ENCODE results near the gene MACROD2.

MACROD2 gene

GRCh38 chr20:14126856-14127255, 131.5 kb downstream of the MACROD2 start:
- no peaks in the 10 kb centered on the region for H3K9me3 ChIP-seq (ENCODE audit: control insufficient read depth in 1 of 2, low read length in 2 of 2)
- no peaks in the 10 kb centered on the region for H3K27me3 ChIP-seq (ENCODE audit: low read depth, low read length)
- H3K4me1 ChIP-seq (ENCODE audit: control insufficient read depth in 1 of 2, insufficient read depth in 2 of 2, low read length in 2 of 2) = no peaks in the 10 kb centered on the region
- no peaks in the 10 kb centered on the region for H3K36me3 ChIP-seq (ENCODE audit: control insufficient read depth in 1 of 2, insufficient read depth in 2 of 2, low read length in 2 of 2)
- H3K4me3 ChIP-seq (ENCODE audit: low read depth in 1 of 2, low read length in 2 of 2) = no peak overlapping the region
- no peak overlapping the region for H3K27ac ChIP-seq (ENCODE audit: low read length)

- no peaks in the 10 kb centered on the region for H3K9me3 ChIP-seq (ENCODE audit: control insufficient read depth in 1 of 2, low read length in 2 of 2)
- H3K27me3 ChIP-seq (ENCODE audit: low read depth, low read length) = no peaks in the 10 kb centered on the region
- no peak overlapping the region for H3K4me3 ChIP-seq (ENCODE audit: low read depth in 1 of 2, low read length in 2 of 2)
- H3K27ac ChIP-seq (ENCODE audit: low read length) = no peak overlapping the region
- H3K36me3 ChIP-seq (ENCODE audit: control insufficient read depth in 1 of 2, insufficient read depth in 2 of 2, low read length in 2 of 2) = no peaks in the 10 kb centered on the region
- H3K4me1 ChIP-seq (ENCODE audit: control insufficient read depth in 1 of 2, insufficient read depth in 2 of 2, low read length in 2 of 2) = no peaks in the 10 kb centered on the region
Observed at GRCh38 chr20:14127514-14128223, 132.4 kb downstream of the MACROD2 start.

GRCh38 chr20:14134004-14134403, 138.7 kb downstream of the MACROD2 start:
- Histone ChIP-seq H3K36me3 (ENCODE audit: control insufficient read depth in 1 of 2, insufficient read depth in 2 of 2, low read length in 2 of 2) (no peaks in the 10 kb centered on the region), H3K4me1 (ENCODE audit: control insufficient read depth in 1 of 2, insufficient read depth in 2 of 2, low read length in 2 of 2) (no peaks in the 10 kb centered on the region), H3K27me3 (ENCODE audit: low read depth, low read length) (no peaks in the 10 kb centered on the region), H3K4me3 (ENCODE audit: low read depth in 1 of 2, low read length in 2 of 2) (no peak overlapping the region), H3K27ac (ENCODE audit: low read length) (no peak overlapping the region), H3K9me3 (ENCODE audit: control insufficient read depth in 1 of 2, low read length in 2 of 2) (peaks cover 0 to 8% of the 10 kb centered on the region in 2 donors)

GRCh38 chr20:14142171-14142570, 146.9 kb downstream of the MACROD2 start:
- Histone ChIP-seq H3K36me3 (ENCODE audit: control insufficient read depth in 1 of 2, insufficient read depth in 2 of 2, low read length in 2 of 2) (no peaks in the 10 kb centered on the region), H3K9me3 (ENCODE audit: control insufficient read depth in 1 of 2, low read length in 2 of 2) (no peaks in the 10 kb centered on the region), H3K4me1 (ENCODE audit: control insufficient read depth in 1 of 2, insufficient read depth in 2 of 2, low read length in 2 of 2) (no peaks in the 10 kb centered on the region), H3K27me3 (ENCODE audit: low read depth, low read length) (no peaks in the 10 kb centered on the region), H3K4me3 (ENCODE audit: low read depth in 1 of 2, low read length in 2 of 2) (no peak overlapping the region), H3K27ac (ENCODE audit: low read length) (no peak overlapping the region)

GRCh38 chr20:14142964-14143627, 147.8 kb downstream of the MACROD2 start:
- H3K27ac ChIP-seq (ENCODE audit: low read length) = no peak overlapping the region
- H3K4me1 ChIP-seq (ENCODE audit: control insufficient read depth in 1 of 2, insufficient read depth in 2 of 2, low read length in 2 of 2) = no peaks in the 10 kb centered on the region
- no peaks in the 10 kb centered on the region for H3K9me3 ChIP-seq (ENCODE audit: control insufficient read depth in 1 of 2, low read length in 2 of 2)
- no peaks in the 10 kb centered on the region for H3K36me3 ChIP-seq (ENCODE audit: control insufficient read depth in 1 of 2, insufficient read depth in 2 of 2, low read length in 2 of 2)
- H3K27me3 ChIP-seq (ENCODE audit: low read depth, low read length) = no peaks in the 10 kb centered on the region
- no peak overlapping the region for H3K4me3 ChIP-seq (ENCODE audit: low read depth in 1 of 2, low read length in 2 of 2)

- Histone ChIP-seq H3K27me3 (ENCODE audit: low read depth, low read length) (no peaks in the 10 kb centered on the region), H3K27ac (ENCODE audit: low read length) (no peak overlapping the region), H3K4me1 (ENCODE audit: control insufficient read depth in 1 of 2, insufficient read depth in 2 of 2, low read length in 2 of 2) (no peaks in the 10 kb centered on the region), H3K9me3 (ENCODE audit: control insufficient read depth in 1 of 2, low read length in 2 of 2) (no peaks in the 10 kb centered on the region), H3K4me3 (ENCODE audit: low read depth in 1 of 2, low read length in 2 of 2) (no peak overlapping the region), H3K36me3 (ENCODE audit: control insufficient read depth in 1 of 2, insufficient read depth in 2 of 2, low read length in 2 of 2) (no peaks in the 10 kb centered on the region)
Observed at GRCh38 chr20:14148042-14148441, 152.7 kb downstream of the MACROD2 start.

GRCh38 chr20:14155361-14155760, 160.0 kb downstream of the MACROD2 start:
- Histone ChIP-seq H3K4me3 (ENCODE audit: low read depth in 1 of 2, low read length in 2 of 2) (no peak overlapping the region), H3K9me3 (ENCODE audit: control insufficient read depth in 1 of 2, low read length in 2 of 2) (peaks cover 0 to 4% of the 10 kb centered on the region in 2 donors)

GRCh38 chr20:14178528-14178927, 183.2 kb downstream of the MACROD2 start:
- Histone ChIP-seq H3K4me1 (ENCODE audit: control insufficient read depth in 1 of 2, insufficient read depth in 2 of 2, low read length in 2 of 2) (no peaks in the 10 kb centered on the region), H3K27ac (ENCODE audit: low read length) (no peak overlapping the region), H3K9me3 (ENCODE audit: control insufficient read depth in 1 of 2, low read length in 2 of 2) (peaks cover 11 to 16% of the 10 kb centered on the region in 2 donors), H3K4me3 (ENCODE audit: low read depth in 1 of 2, low read length in 2 of 2) (no peak overlapping the region), H3K36me3 (ENCODE audit: control insufficient read depth in 1 of 2, insufficient read depth in 2 of 2, low read length in 2 of 2) (no peaks in the 10 kb centered on the region), H3K27me3 (ENCODE audit: low read depth, low read length) (no peaks in the 10 kb centered on the region)

More at GRCh38 chr20:14155361-14155760, 160.0 kb downstream of the MACROD2 start:
- Histone ChIP-seq H3K27me3 (ENCODE audit: low read depth, low read length) (no peaks in the 10 kb centered on the region), H3K27ac (ENCODE audit: low read length) (no peak overlapping the region), H3K4me1 (ENCODE audit: control insufficient read depth in 1 of 2, insufficient read depth in 2 of 2, low read length in 2 of 2) (no peaks in the 10 kb centered on the region), H3K36me3 (ENCODE audit: control insufficient read depth in 1 of 2, insufficient read depth in 2 of 2, low read length in 2 of 2) (no peaks in the 10 kb centered on the region)

- H3K4me1 ChIP-seq (ENCODE audit: control insufficient read depth in 1 of 2, insufficient read depth in 2 of 2, low read length in 2 of 2) = no peaks in the 10 kb centered on the region
- no peaks in the 10 kb centered on the region for H3K27me3 ChIP-seq (ENCODE audit: low read depth, low read length)
- H3K4me3 ChIP-seq (ENCODE audit: low read depth in 1 of 2, low read length in 2 of 2) = no peak overlapping the region
- peaks cover 11 to 16% of the 10 kb centered on the region in 2 donors for H3K9me3 ChIP-seq (ENCODE audit: control insufficient read depth in 1 of 2, low read length in 2 of 2)
- no peak overlapping the region for H3K27ac ChIP-seq (ENCODE audit: low read length)
- H3K36me3 ChIP-seq (ENCODE audit: control insufficient read depth in 1 of 2, insufficient read depth in 2 of 2, low read length in 2 of 2) = no peaks in the 10 kb centered on the region
Observed at GRCh38 chr20:14178952-14179351, 183.6 kb downstream of the MACROD2 start.

GRCh38 chr20:14189794-14190402, 194.6 kb downstream of the MACROD2 start:
- H3K27ac ChIP-seq (ENCODE audit: low read length) = no peak overlapping the region
- H3K9me3 ChIP-seq (ENCODE audit: control insufficient read depth in 1 of 2, low read length in 2 of 2) = no peaks in the 10 kb centered on the region
- H3K4me3 ChIP-seq (ENCODE audit: low read depth in 1 of 2, low read length in 2 of 2) = no peak overlapping the region
- no peaks in the 10 kb centered on the region for H3K27me3 ChIP-seq (ENCODE audit: low read depth, low read length)
- H3K36me3 ChIP-seq (ENCODE audit: control insufficient read depth in 1 of 2, insufficient read depth in 2 of 2, low read length in 2 of 2) = no peaks in the 10 kb centered on the region
- no peaks in the 10 kb centered on the region for H3K4me1 ChIP-seq (ENCODE audit: control insufficient read depth in 1 of 2, insufficient read depth in 2 of 2, low read length in 2 of 2)

- H3K9me3 ChIP-seq (ENCODE audit: control insufficient read depth in 1 of 2, low read length in 2 of 2) = no peaks in the 10 kb centered on the region
- no peak overlapping the region for H3K4me3 ChIP-seq (ENCODE audit: low read depth in 1 of 2, low read length in 2 of 2)
- no peaks in the 10 kb centered on the region for H3K27me3 ChIP-seq (ENCODE audit: low read depth, low read length)
- H3K27ac ChIP-seq (ENCODE audit: low read length) = no peak overlapping the region
- H3K36me3 ChIP-seq (ENCODE audit: control insufficient read depth in 1 of 2, insufficient read depth in 2 of 2, low read length in 2 of 2) = no peaks in the 10 kb centered on the region
- H3K4me1 ChIP-seq (ENCODE audit: control insufficient read depth in 1 of 2, insufficient read depth in 2 of 2, low read length in 2 of 2) = peaks cover 0 to 5% of the 10 kb centered on the region in 2 donors
Observed at GRCh38 chr20:14191559-14191958, 196.2 kb downstream of the MACROD2 start.

All from muscle layer of duodenum (tissue), 2 donors.